Tibial nerve (tissue), 4 donors: ENCODE data around the gene CFAP52. TPM values are rescaled to one million over a fixed set of nuclear protein-coding genes. Genes with fewer than 3 reads are reported as not detected.

Source experiments
- DNase-seq, 2 donors: peaks; one replicate each; pipeline ENCODE4 v3.0.0-alpha.2; 2019; ENCODE audit warnings: low spot score in 2 of 2
- H3K27ac ChIP-seq, 4 donors: fragments of 200-600 bp; sonication (generic) in 3 of 4; one replicate each; pipeline ENCODE4 v1.5.1; 2017 to 2019; ENCODE audit warnings: mild to moderate bottlenecking in 1 of 4
- H3K27me3 ChIP-seq, 2 donors: fragments of 200-600 bp; sonication (generic) in 1 of 2; one replicate each; pipeline versions ENCODE4 v1.5.1 to v1.6.0; 2017 to 2019
- H3K36me3 ChIP-seq, 3 donors: fragments of 200-600 bp; sonication (generic); one replicate each; pipeline ENCODE4 v1.5.1; 2018 to 2019
- H3K4me1 ChIP-seq, 4 donors: fragments of 200-600 bp; sonication (generic) in 3 of 4; one replicate each; pipeline ENCODE4 v1.5.1; 2017 to 2019
- H3K4me3 ChIP-seq, 4 donors: fragments of 200-600 bp; sonication (generic) in 3 of 4; one replicate each; pipeline ENCODE4 v1.5.1; 2017 to 2019; ENCODE audit warnings: mild to moderate bottlenecking in 1 of 4, moderate library complexity in 1 of 4
- H3K9me3 ChIP-seq, 4 donors: fragments of 200-600 bp; sonication (generic) in 3 of 4; one replicate each; pipeline ENCODE4 v1.5.1; 2017 to 2019
- EP300 ChIP-seq, 2 donors: sonication (generic); formaldehyde crosslinking; IDR thresholded peaks; one replicate each; pipeline ENCODE4 v1.6.1; 2017; ENCODE audit warnings: antibody characterized with exemption in 2 of 2, mild to moderate bottlenecking in 1 of 2
- POLR2A ChIP-seq, 2 donors: fragments of 450-650 bp; IDR thresholded peaks; one replicate each; pipeline ENCODE4 v1.6.1; 2017; ENCODE audit warnings: antibody characterized with exemption in 2 of 2, mild to moderate bottlenecking in 2 of 2, moderate library complexity in 2 of 2
- WGBS, 2 donors: methylation state at CpG; one replicate each; pipeline ENCODE4 v1.1.5; 2018; 5-methylcytosine and 5-hydroxymethylcytosine counted together
- total RNA-seq, 4 donors: library from RNA; depleted of rRNA; stranded (reverse); fragments of >200 nt; gene quantifications; one replicate each; pipeline ENCODE4 v1.1.0, GENCODE V29; 2016
- TF ChIP-seq, protein P1 (sequence below), 5 experiments: fragments of 200-600 bp in 3 of 5; fragments of 450-650 bp in 2 of 5; sonication (generic) in 3 of 5; IDR thresholded peaks; one replicate each; pipeline ENCODE4 v1.5.1; 2016 to 2019; ENCODE audit warnings: antibody characterized with exemption in 5 of 5, mild to moderate bottlenecking in 3 of 5, moderate library complexity in 2 of 5

The CFAP52 gene
- total RNA-seq, 4 donors from 2014 or later, result 0.22 to 1.6 (median 0.30) TPM; not detected in 1

DNA sequence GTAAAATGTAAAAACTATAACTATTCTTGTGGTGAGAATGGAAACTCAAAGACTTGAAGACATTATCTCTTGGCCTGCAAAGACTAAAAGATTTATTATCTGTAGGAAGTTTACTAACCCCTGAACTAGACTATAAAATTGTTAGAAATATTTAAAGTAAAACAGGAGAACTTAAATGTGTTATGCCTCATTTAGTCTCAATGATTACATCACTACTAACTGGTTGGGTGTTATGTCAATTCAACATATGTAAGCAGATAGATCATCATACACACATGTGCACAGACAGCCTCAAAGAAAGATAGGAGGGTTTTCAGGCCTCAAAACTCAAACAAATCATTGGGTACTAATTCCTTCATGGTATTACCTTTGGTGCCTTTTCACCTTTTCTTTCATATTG is 8.4 kb upstream of the CFAP52 start:
- peaks cover 0 to 44% (median 5%) of the 10 kb centered on the region in 3 donors for H3K36me3 ChIP-seq
- H3K4me3 ChIP-seq, result no peak overlapping the region
- no peaks in the 10 kb centered on the region for H3K27me3 ChIP-seq
- no peaks in the 10 kb centered on the region for H3K4me1 ChIP-seq
- TF ChIP-seq, protein P1, sequence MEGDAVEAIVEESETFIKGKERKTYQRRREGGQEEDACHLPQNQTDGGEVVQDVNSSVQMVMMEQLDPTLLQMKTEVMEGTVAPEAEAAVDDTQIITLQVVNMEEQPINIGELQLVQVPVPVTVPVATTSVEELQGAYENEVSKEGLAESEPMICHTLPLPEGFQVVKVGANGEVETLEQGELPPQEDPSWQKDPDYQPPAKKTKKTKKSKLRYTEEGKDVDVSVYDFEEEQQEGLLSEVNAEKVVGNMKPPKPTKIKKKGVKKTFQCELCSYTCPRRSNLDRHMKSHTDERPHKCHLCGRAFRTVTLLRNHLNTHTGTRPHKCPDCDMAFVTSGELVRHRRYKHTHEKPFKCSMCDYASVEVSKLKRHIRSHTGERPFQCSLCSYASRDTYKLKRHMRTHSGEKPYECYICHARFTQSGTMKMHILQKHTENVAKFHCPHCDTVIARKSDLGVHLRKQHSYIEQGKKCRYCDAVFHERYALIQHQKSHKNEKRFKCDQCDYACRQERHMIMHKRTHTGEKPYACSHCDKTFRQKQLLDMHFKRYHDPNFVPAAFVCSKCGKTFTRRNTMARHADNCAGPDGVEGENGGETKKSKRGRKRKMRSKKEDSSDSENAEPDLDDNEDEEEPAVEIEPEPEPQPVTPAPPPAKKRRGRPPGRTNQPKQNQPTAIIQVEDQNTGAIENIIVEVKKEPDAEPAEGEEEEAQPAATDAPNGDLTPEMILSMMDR (IDR thresholded peaks at IDR 0.05), result no peak
- no peak for TF ChIP-seq EP300 (IDR thresholded peaks at IDR 0.05)
- TF ChIP-seq POLR2A (IDR thresholded peaks at IDR 0.05), result no peak
- H3K9me3 ChIP-seq, result no peaks in the 10 kb centered on the region
- no peak for DNase-seq
- H3K27ac ChIP-seq, result no peak overlapping the region

DNA sequence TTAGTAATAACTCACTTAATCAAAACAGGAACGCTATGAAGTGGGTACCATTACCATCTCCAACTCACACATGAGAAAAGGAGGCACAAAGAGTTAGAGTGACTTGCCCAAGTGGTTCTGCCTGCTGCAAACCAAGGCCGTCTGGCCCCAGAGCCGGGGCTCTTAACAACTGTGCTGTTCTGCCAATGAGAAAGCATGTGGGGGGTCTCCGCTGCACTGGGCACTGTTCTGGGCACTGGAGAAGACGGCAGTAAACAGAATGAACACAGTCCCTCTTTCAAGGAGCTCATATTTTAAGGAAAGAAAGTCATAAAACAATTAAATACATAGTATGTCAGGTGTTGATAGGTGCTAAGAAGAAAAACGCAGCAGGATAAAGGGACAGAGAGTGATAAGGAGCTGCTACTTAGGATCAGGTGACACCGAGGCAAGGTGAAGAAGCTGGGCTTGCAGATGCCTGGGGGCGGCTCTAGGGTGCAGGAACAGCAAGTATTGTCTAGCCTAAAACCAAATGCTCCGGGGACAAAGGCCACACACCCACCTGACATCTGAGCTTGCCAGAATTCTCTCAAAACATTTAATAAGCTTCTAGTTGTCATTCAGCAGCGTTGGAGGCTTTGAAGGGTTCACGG is 7.4 kb upstream of the CFAP52 start:
- WGBS, 2 donors, result 86 to 88% methylated on average over 11 of the region's 11 CpGs
- H3K36me3 ChIP-seq, result peaks cover 0 to 40% (median 5%) of the 10 kb centered on the region in 3 donors
- H3K9me3 ChIP-seq, result no peaks in the 10 kb centered on the region
- no peak for DNase-seq
- no peak overlapping the region for H3K27ac ChIP-seq
- no peak overlapping the region for H3K4me3 ChIP-seq
- H3K27me3 ChIP-seq, result no peaks in the 10 kb centered on the region
- no peak for TF ChIP-seq EP300 (IDR thresholded peaks at IDR 0.05)
- TF ChIP-seq, protein P1 (IDR thresholded peaks at IDR 0.05), result no peak
- no peak for TF ChIP-seq POLR2A (IDR thresholded peaks at IDR 0.05)
- peaks cover 0 to 7% (median 0%) of the 10 kb centered on the region in 4 donors for H3K4me1 ChIP-seq

DNA sequence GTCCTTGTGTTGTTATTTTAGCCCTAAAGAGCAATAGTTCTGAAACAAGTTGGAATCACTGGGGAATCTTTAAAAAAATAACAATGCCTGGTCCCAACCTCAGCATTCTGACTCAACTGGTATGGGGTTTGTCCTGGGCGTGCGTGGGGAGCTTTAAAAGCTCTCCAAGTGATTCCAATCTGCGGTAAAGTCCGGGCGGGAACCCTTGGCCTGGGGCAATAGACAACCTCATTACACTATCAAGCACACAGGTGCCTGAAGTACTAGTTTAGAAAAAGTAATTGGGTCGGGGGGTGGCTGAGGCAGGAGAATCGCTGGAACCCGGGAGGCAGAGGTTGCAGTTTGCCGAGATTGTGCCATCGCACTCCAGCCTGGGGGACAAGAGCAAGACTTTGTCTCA is 5.2 kb upstream of the CFAP52 start:
- WGBS, 2 donors, result 90 to 96% methylated on average over 9 to 10 of the region's 10 CpGs
- Histone ChIP-seq H3K27ac (no peak overlapping the region), H3K9me3 (no peaks in the 10 kb centered on the region), H3K36me3 (peaks cover 0 to 38% (median 5%) of the 10 kb centered on the region in 3 donors), H3K27me3 (no peaks in the 10 kb centered on the region), H3K4me1 (peaks cover 0 to 21% (median 5%) of the 10 kb centered on the region in 4 donors), H3K4me3 (no peak overlapping the region)
- no peak for DNase-seq
- TF ChIP-seq EP300 (IDR thresholded peaks at IDR 0.05) (no peak), POLR2A (IDR thresholded peaks at IDR 0.05) (no peak)
- TF ChIP-seq, protein P1 (IDR thresholded peaks at IDR 0.05), result no peak

DNA sequence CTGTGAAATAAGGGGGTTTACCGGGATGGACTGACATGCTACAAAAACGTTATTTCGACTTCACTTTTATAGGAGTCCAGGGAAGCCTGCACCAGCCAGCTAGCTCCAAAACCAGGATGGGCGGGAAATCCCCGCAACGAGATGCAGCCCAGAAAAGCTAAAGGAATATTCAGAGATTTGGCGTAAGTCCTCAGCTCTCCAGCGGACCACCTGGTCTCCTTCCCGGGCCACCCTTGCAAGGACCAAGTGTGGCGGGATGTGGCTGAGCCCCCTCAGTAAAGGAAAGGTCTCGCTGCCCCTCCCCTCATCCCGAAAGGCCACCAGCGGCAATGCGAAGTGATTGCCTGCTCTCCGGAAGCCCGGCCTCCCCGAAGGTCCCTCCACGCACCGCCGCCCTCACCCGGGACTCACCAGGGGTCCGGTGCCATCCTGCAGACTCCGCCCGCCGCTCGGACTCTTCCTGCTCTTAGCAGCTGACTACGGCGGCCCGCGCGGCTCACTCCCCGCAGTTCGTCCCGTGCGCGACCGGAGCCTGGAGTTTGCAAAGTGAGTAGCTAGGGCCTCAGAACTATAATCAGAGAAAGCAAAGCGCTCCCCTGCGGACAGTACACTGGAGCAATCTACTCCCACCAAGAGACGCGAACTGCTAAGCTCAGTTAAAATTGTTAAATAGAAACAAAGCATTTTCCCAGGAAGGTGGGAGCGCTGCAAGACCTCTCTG is 901 bp upstream of the CFAP52 start, which contains the start of gene STX8:
Gene STX8, minus strand, starts transcription at position 440 of the 721 bp plus-strand sequence. Its CDS starts 12 bp downstream, at position 428.
- peak within 1 kb of the TSS; percentile 26 to 78 (median 62) for H3K27ac ChIP-seq
- TF ChIP-seq EP300 (IDR thresholded peaks at IDR 0.05), result peak in 1 of 2 donors; percentile 82
- TF ChIP-seq, protein P1 (IDR thresholded peaks at IDR 0.05), result no peak
- TF ChIP-seq POLR2A (IDR thresholded peaks at IDR 0.05), result peak in 1 of 2 donors; percentile 27
- 0 to 1% methylated on average over 31 to 36 of the region's 42 CpGs for WGBS, 2 donors
- DNase-seq, result peak; percentile 84 to 92
- H3K27me3 ChIP-seq, result no peaks in the 10 kb centered on the region
- H3K4me3 ChIP-seq, result peak within 1 kb of the TSS; percentile 56 to 90 (median 73)
- H3K36me3 ChIP-seq, result no peaks in the 10 kb centered on the region
- H3K9me3 ChIP-seq, result no peaks in the 10 kb centered on the region
- H3K4me1 ChIP-seq, result peaks cover 0 to 33% (median 10%) of the 10 kb centered on the region in 4 donors

DNA sequence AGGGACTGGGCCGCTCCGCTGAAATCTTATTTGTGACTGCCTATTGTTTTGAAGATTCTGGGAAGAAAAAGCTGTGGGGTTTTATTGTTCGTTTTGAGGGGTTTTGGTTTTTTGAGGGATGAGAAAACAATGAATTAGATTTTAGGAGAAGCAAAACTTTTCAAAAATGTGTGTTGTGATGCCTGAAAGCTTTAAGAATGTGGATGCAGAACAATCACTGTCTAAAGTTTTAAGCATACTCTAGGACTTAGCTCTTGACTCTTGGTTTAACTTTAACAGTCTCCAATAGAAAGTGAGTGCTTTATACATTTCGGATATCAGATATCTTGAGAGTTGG is 899 bp downstream of the CFAP52 start:
- no peaks in the 10 kb centered on the region for H3K9me3 ChIP-seq
- DNase-seq, result no peak
- no peaks in the 10 kb centered on the region for H3K36me3 ChIP-seq
- H3K4me3 ChIP-seq, result peak overlapping the region in 1 of 4 donors; percentile 74
- H3K27me3 ChIP-seq, result no peaks in the 10 kb centered on the region
- WGBS, 2 donors, result 7 to 8% methylated on average over 4 of the region's 4 CpGs
- TF ChIP-seq, protein P1 (IDR thresholded peaks at IDR 0.05), result peak in 1 of 5 experiments; percentile 1
- TF ChIP-seq EP300 (IDR thresholded peaks at IDR 0.05) (no peak), POLR2A (IDR thresholded peaks at IDR 0.05) (no peak)
- H3K4me1 ChIP-seq, result peaks cover 0 to 33% (median 10%) of the 10 kb centered on the region in 4 donors
- H3K27ac ChIP-seq, result peak overlapping the region in 2 of 4 donors; percentile 70 to 78
